GM12878 (cell line): ENCODE results near the gene PYHIN1. TPM values are rescaled to one million over a fixed set of nuclear protein-coding genes. Genes with fewer than 3 reads are reported as not detected.

ENCODE experiments used
- BCLAF1 ChIP-seq: fragments of 450-650 bp; IDR thresholded peaks from 2 replicates; pipeline ENCODE4 v1.6.1; 2017; ENCODE audit warnings: antibody characterized with exemption, mild to moderate bottlenecking, moderate library complexity
- CREB1 ChIP-seq: IDR thresholded peaks from 2 replicates; pipeline ENCODE4 v1.6.1; 2012; ENCODE audit warnings: low read depth, mild to moderate bottlenecking, inconsistent platforms
- CREM ChIP-seq: IDR thresholded peaks from 2 replicates; pipeline ENCODE4 v1.6.1; 2014; ENCODE audit warnings: antibody characterized with exemption, low read depth
- EGR1 ChIP-seq, 2 experiments: IDR thresholded peaks; 1 replicate in 1 of 2; 2 replicates in 1 of 2; pipeline ENCODE4 v1.6.1; 2011 to 2012; ENCODE audit warnings: low read depth in 2 of 2, low read length in 2 of 2, borderline replicate concordance in 1 of 2, mild to moderate bottlenecking in 1 of 2, moderate library complexity in 1 of 2
- ELK1 ChIP-seq: IDR thresholded peaks from 2 replicates; pipeline ENCODE4 v1.6.1; 2012; ENCODE audit warnings: low read depth, low read length, improper control_type of control experiment
- ETV6 ChIP-seq, 2 experiments: fragments of 450-650 bp in 1 of 2; IDR thresholded peaks in 1 of 2; conservative IDR thresholded peaks in 1 of 2; 2 replicates each; pipeline ENCODE4 v1.6.1; 2014; ENCODE audit warnings: antibody characterized with exemption in 1 of 2, borderline replicate concordance in 1 of 2, low read depth in 1 of 2, mild to moderate bottlenecking in 1 of 2, moderate library complexity in 1 of 2
- EZH2 ChIP-seq: IDR thresholded peaks from 2 replicates; pipeline ENCODE4 v1.6.1; 2012; ENCODE audit warnings: low read depth, mild to moderate bottlenecking, control low read depth, inconsistent platforms, low read length, borderline replicate concordance; ENCODE audit not compliant: control insufficient read depth
- GATAD2B ChIP-seq: fragments of 450-650 bp; conservative IDR thresholded peaks from 2 replicates; pipeline ENCODE4 v1.6.1; 2017; ENCODE audit warnings: low read depth, mild to moderate bottlenecking, moderate library complexity
- HCFC1 ChIP-seq: fragments of 150-350 bp; IDR thresholded peaks from 2 replicates; pipeline ENCODE4 v1.6.1; 2014; ENCODE audit warnings: low read length
- HDAC6 ChIP-seq: fragments of 200-600 bp; sonication (generic); IDR thresholded peaks from one replicate; pipeline ENCODE4 v1.8.0; 2017; ENCODE audit warnings: antibody characterized with exemption; ENCODE audit not compliant: unreplicated experiment
- IRF4 ChIP-seq: IDR thresholded peaks from 2 replicates; pipeline ENCODE4 v1.6.1; 2011; ENCODE audit warnings: low read depth, low read length
- JUND ChIP-seq: IDR thresholded peaks from 2 replicates; pipeline ENCODE4 v1.6.1; 2012; ENCODE audit warnings: low read depth, mild to moderate bottlenecking, low read length, improper control_type of control experiment, moderate library complexity
- KAT2A ChIP-seq: conservative IDR thresholded peaks from 2 replicates; pipeline ENCODE4 v1.6.1; 2011; ENCODE audit warnings: low read depth, low read length; ENCODE audit not compliant: control insufficient read depth
- MEF2A ChIP-seq: IDR thresholded peaks from 2 replicates; pipeline ENCODE4 v1.6.1; 2011; ENCODE audit warnings: low read depth, mild to moderate bottlenecking, low read length, moderate library complexity; ENCODE audit not compliant: insufficient read depth
- MTA3 ChIP-seq: IDR thresholded peaks from 2 replicates; pipeline ENCODE4 v1.6.1; 2012; ENCODE audit warnings: low read length, inconsistent platforms, borderline replicate concordance
- NFYB ChIP-seq: IDR thresholded peaks from 2 replicates; pipeline ENCODE4 v1.6.1; 2011; ENCODE audit warnings: low read depth, mild to moderate bottlenecking, low read length, improper control_type of control experiment, moderate library complexity; ENCODE audit not compliant: insufficient read depth
- NR2C1 ChIP-seq: fragments of 450-650 bp; IDR thresholded peaks from 2 replicates; pipeline ENCODE4 v1.6.1; 2017; ENCODE audit warnings: antibody characterized with exemption, mild to moderate bottlenecking, moderate library complexity
- NR2F1 ChIP-seq: fragments of 450-650 bp; conservative IDR thresholded peaks from 2 replicates; pipeline ENCODE4 v1.6.1; 2017; ENCODE audit warnings: mild to moderate bottlenecking
- PKNOX1 ChIP-seq: fragments of 450-650 bp; IDR thresholded peaks from 2 replicates; pipeline ENCODE4 v1.6.1; 2016; ENCODE audit warnings: mild to moderate bottlenecking
- POLR2AphosphoS2 ChIP-seq: IDR thresholded peaks from 2 replicates; pipeline ENCODE4 v1.6.1; 2011; ENCODE audit warnings: low read depth, mild to moderate bottlenecking, low read length, improper control_type of control experiment, moderate library complexity
- SIX5 ChIP-seq: IDR thresholded peaks from 2 replicates; pipeline ENCODE4 v1.6.1; 2011; ENCODE audit warnings: mild to moderate bottlenecking, low read depth, low read length, moderate library complexity; ENCODE audit not compliant: severe bottlenecking
- SMAD1 ChIP-seq: fragments of 450-650 bp; IDR thresholded peaks from 2 replicates; pipeline ENCODE4 v1.6.1; 2018; ENCODE audit warnings: mild to moderate bottlenecking, low read depth; ENCODE audit not compliant: partially characterized antibody
- SMC3 ChIP-seq: IDR thresholded peaks from 2 replicates; pipeline ENCODE4 v1.6.1; 2011; ENCODE audit warnings: low read length, improper control_type of control experiment, borderline replicate concordance
- SUZ12 ChIP-seq: fragments of 200-600 bp; sonication (generic); IDR thresholded peaks from one replicate; pipeline ENCODE4 v1.6.1; 2018; ENCODE audit warnings: antibody characterized with exemption, mild to moderate bottlenecking; ENCODE audit not compliant: unreplicated experiment
- TAF1 ChIP-seq: IDR thresholded peaks from 2 replicates; pipeline ENCODE4 v1.6.1; 2011; ENCODE audit warnings: mild to moderate bottlenecking, low read depth, low read length, borderline replicate concordance
- ZNF217 ChIP-seq: fragments of 450-650 bp; IDR thresholded peaks from 2 replicates; pipeline ENCODE4 v1.6.1; 2017; ENCODE audit warnings: antibody characterized with exemption, mild to moderate bottlenecking
- ZSCAN29 ChIP-seq: fragments of 450-650 bp; IDR thresholded peaks from 2 replicates; pipeline ENCODE4 v1.6.1; 2017; ENCODE audit warnings: mild to moderate bottlenecking, moderate library complexity
- polyA plus RNA-seq, 11 experiments: library from polyadenylated mRNA; depleted of rRNA in 4 of 11; unstranded in 6 of 11; stranded (reverse) in 5 of 11; fragments of >200 nt; fragmentation: Nextera tagmentation in 4 of 11; fragmentation: Illumina TruSeq in 1 of 11; extraction: Ambion mirVana in 4 of 11; extraction: Trizol in 1 of 11; gene quantifications; 1 replicate in 1 of 11; 2 replicates in 10 of 11; pipeline versions ENCODE4 v1.2.1 to v1.2.3, GENCODE V29; 2011 to 2016; ENCODE audit warnings: inconsistent platforms in 2 of 11, missing spikeins in 2 of 11, low read depth in 1 of 11
- total RNA-seq, 4 experiments: library from RNA; depleted of rRNA in 3 of 4; stranded (reverse); fragments of >200 nt in 3 of 4; fragmentation: Illumina TruSeq in 1 of 4; extraction: Trizol in 1 of 4; gene quantifications; 2 replicates each; pipeline versions ENCODE4 v1.2.1 to v1.2.3, GENCODE V29; 2013 to 2021

PYHIN1 gene
- total and polyA plus RNA-seq, 10 of the 15 experiments (the other 5 are each of a cell fraction or from before 2014, with no cell fraction given), result 0.19 to 7.2 (median 0.38) TPM

GRCh38 chr1:159012495-159012894 lies 81.1 kb downstream of the PYHIN1 start (continued):
- no peak for TF ChIP-seq ETV6 (conservative IDR thresholded peaks at IDR 0.05 in 1 of 2, IDR thresholded peaks at IDR 0.05 in 1 of 2; ENCODE audit: borderline replicate concordance in 1 of 2, low read depth in 1 of 2)
- TF ChIP-seq POLR2AphosphoS2, result no peak; the same call in 1 of the 2 replicates
- no peak for TF ChIP-seq NR2F1
- TF ChIP-seq BCLAF1, result no peak
- TF ChIP-seq ELK1, result no peak
- TF ChIP-seq ZNF217, result no peak
- no peak for TF ChIP-seq IRF4
- TF ChIP-seq CREB1, result peak; percentile 64; the same call in 1 of the 2 replicates
- TF ChIP-seq MTA3, result peak; percentile 55; the same call in 1 of the 2 replicates
- peak; percentile 58; the same call in 1 of the 2 replicates for TF ChIP-seq NFYB
- TF ChIP-seq KAT2A, result no peak
- TF ChIP-seq HDAC6, result no peak
- TF ChIP-seq ZSCAN29, result no peak
- TF ChIP-seq CREM, result no peak
- no peak for TF ChIP-seq EZH2
- TF ChIP-seq PKNOX1, result peak; percentile 84
- no peak for TF ChIP-seq SMAD1
- TF ChIP-seq SIX5, result no peak
- TF ChIP-seq MEF2A, result no peak
- no peak for TF ChIP-seq NR2C1
- TF ChIP-seq EGR1 (IDR thresholded peaks at IDR 0.05; ENCODE audit: borderline replicate concordance in 1 of 2, low read depth in 2 of 2, low read length in 2 of 2), result no peak
- no peak for TF ChIP-seq SMC3
- no peak for TF ChIP-seq HCFC1
- no peak for TF ChIP-seq SUZ12
- TF ChIP-seq GATAD2B, result no peak
- TF ChIP-seq TAF1, result peak; percentile 28; the same call in 1 of the 2 replicates
- TF ChIP-seq JUND, result no peak
